GM12873 (cell line): Measurements from ENCODE around the gene RIPK3.
A peak's percentile ranks its signal among the peaks of the same experiment; 100 is the strongest.

Experiments
- CTCF ChIP-seq: IDR thresholded peaks from 2 replicates; pipeline ENCODE4 v1.5.1; 2012; ENCODE audit warnings: low read depth, mild to moderate bottlenecking, moderate library complexity, low read length, control low read depth; ENCODE audit not compliant: insufficient read depth; ENCODE audit errors: missing control alignments

Gene RIPK3

DNA sequence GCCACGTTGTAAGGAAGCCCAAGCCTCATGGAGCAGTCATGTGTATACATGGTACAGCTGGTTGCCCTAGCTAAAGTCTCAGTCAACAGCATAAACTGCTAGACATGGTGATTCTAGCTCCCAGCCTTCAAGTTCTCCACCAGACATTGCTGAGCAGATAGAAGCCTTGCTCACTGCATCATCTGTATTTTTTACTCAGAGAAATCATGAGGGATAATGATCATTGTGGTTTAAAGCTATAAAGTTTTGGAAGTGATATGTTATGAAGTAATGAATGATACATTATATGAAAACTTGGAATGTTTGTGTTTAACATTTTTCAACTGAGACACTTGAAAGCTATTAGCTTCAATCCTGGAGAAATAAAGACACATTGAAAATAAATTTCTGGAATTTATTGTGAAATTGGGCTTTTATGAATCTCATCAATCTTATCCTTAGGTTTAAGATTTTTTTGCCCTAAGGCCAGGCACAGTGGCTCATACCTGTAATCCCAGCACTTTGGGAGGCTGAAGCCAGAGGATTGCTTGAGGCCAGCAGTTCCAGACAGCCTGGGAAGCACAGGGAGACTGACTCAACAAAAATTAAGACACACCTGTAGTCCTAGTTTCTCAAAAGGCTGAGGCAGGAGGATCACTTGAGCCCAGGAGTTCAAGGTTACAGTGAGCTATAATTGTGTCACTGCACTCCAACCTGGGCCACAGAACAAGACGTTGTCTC is 22.6 kb upstream of the RIPK3 start:
- no peak for TF ChIP-seq CTCF

GRCh38 chr14:24361326-24361725 is 21.5 kb upstream of the RIPK3 start:
- no peak for TF ChIP-seq CTCF

DNA sequence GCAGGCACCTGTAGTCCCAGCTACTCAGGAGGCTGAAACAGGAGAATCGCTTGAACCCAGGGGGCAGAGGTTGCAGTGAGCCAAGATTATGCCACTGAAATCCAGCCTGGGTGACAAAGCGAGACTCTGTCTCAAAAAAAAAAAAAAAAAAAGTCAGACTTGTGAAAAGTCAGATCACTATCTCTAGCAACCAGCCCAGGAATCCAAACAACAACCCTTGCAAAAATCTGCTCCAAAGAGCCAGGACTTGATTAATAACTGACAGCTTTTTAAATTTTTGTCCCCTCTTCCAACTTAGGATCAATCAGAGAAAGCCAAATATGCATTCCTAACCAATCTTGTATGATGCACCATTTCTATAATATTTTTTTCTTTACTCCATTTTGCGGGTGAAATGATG is 20.5 kb upstream of the RIPK3 start:
- TF ChIP-seq CTCF: no peak

- no peak for TF ChIP-seq CTCF
These were observed 16.4 kb upstream of the RIPK3 start for GRCh38 chr14:24356208-24356607.

- TF ChIP-seq CTCF: no peak
These were observed 15.2 kb upstream of the RIPK3 start for GRCh38 chr14:24355009-24355408.

DNA sequence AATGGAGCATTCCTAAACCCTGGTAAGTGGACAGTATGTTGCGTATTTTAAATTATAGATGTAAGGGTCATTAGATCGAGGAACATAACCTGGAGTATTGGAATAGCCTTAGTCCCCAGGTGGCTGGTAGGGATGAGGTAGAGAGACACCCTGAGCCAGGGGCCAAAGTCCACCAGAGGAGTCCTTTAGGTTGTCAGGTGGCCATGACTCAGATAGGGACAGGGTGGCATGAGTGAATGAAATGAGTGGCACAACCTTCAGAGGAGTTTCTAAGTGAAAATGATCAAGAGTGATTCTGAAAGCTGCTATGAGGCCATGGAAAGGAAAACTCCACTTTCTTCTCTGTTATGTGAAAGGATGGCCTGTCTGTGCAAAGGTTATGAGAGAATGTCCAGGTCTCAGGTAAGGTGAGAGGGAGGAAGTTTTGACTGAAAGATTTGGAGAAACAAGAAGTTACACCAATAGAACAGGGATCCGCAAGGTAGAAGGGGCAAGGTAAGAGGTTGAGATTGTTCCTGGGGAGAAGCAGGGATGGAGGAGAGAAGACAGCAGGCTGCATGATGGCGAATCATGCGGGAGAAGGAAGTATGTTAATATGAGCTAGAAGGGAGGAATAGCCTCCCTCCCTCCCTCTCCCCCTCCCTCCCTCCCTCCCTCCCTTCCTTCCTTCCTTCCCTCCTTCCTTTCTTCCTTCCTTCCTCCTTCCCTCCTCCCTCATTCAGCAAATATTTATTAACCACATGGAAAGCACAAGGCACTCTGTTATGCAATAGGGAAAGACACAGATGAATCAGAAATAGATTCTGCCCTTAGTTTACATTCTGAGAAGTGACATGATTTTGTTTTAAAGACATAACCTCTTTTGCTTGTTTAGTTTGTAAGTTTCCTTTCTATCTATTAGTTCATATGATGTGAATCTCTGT is 14.0 kb upstream of the RIPK3 start:
- TF ChIP-seq CTCF: no peak

DNA sequence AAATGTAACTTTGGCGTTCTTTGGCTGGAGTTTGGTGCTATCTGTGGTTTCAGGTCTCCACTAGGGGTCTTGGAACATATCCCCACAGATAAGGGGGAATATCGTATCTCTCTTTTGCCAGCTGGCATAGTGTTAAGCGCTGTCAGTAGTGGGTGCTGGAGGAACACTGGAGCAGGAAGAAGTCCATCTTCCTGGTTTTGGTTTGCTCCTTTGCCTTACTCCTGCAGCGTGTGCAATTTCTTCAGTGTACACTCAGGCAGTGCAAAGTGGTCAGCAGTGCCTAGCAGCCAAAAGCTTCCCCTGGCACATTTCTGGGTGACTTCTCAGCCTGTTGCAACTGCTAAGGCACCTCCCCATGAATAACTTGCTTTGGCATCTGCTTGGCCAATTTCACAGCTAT is 11.7 kb upstream of the RIPK3 start:
- TF ChIP-seq CTCF: peak; percentile 12
